Hepatocyte (in vitro differentiated cells): ENCODE measurements around the gene NFIA.

Source experiments
- CTCF ChIP-seq: fragments of 200-600 bp; sonication (generic); IDR thresholded peaks from 2 replicates; pipeline ENCODE4 v1.5.1; 2016; ENCODE audit warnings: antibody characterized with exemption, mild to moderate bottlenecking; ENCODE audit not compliant: poor library complexity
- EZH2 ChIP-seq: fragments of 200-600 bp; sonication (generic); IDR thresholded peaks from 2 replicates; pipeline ENCODE4 v1.6.1; 2016; ENCODE audit warnings: antibody characterized with exemption, mild to moderate bottlenecking, borderline replicate concordance

DNA sequence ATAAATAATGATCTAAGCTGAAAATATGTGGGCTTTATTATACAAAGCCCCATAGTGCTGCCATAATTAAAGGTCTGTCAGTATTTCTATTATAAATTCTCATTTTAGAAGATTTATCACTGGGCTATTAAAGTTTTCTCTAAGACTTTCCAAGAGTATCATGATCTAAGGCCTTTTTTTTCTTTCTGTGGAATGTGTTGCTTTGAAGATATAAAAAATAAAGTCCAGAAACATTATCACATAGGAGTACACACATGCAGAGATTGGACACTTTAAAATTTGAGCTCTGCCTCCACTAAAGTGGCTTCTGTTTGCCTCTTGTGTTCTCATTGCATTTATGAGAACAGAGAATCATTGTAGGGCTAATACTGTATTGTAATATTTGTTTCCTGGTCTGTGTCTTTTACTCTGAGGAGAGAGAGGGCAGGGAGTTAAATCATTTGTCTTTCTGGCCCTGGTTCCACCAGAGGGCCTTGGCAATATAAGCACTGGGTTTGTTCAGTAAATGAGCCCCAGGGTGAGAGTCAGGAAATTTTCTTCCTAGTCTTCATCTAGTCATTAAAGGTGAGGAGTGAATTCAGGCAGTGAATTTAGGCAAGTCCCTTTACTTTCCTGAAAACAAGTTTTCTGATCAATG lies 70.2 kb downstream of the NFIA start:
- no peak for TF ChIP-seq CTCF
- TF ChIP-seq EZH2: no peak
